ENCODE data around the gene NANOGP8. TPM values are rescaled to one million over a fixed set of nuclear protein-coding genes. Genes with fewer than 3 reads are reported as not detected.

Gene NANOGP8
- total RNA-seq, 1 donor from 2014 or later, result not detected

- no peaks in the 10 kb centered on the region for H3K4me1 ChIP-seq
- no peak for TF ChIP-seq CTCF (IDR thresholded peaks at IDR 0.05; ENCODE audit: borderline replicate concordance)
- H3K27ac ChIP-seq (replicated peaks), result no peak overlapping the region
- intact Hi-C loops (cut with micrococcal nuclease), result no loop called here
- H3K36me3 ChIP-seq, result no peaks in the 10 kb centered on the region
- no peaks in the 10 kb centered on the region for H3K9me3 ChIP-seq (replicated peaks)
- no peak for DNase-seq
- H3K4me3 ChIP-seq, result no peak overlapping the region
- no peaks in the 10 kb centered on the region for H3K27me3 ChIP-seq (ENCODE audit: low read depth)
Measured at GRCh38 chr15:35107122-35107521, 22.0 kb upstream of the NANOGP8 start.

GRCh38 chr15:35104526-35105147 lies 19.5 kb upstream of the NANOGP8 start:
- Histone ChIP-seq H3K9me3 (replicated peaks) (no peaks in the 10 kb centered on the region), H3K27ac (replicated peaks) (no peak overlapping the region), H3K27me3 (ENCODE audit: low read depth) (no peaks in the 10 kb centered on the region), H3K4me3 (no peak overlapping the region), H3K36me3 (no peaks in the 10 kb centered on the region), H3K4me1 (no peaks in the 10 kb centered on the region)
- DNase-seq, result no peak
- intact Hi-C loops (cut with micrococcal nuclease), result no loop called here
- TF ChIP-seq CTCF (IDR thresholded peaks at IDR 0.05; ENCODE audit: borderline replicate concordance), result no peak

GRCh38 chr15:35102186-35102585 lies 17.1 kb upstream of the NANOGP8 start:
- DNase-seq, result no peak
- Histone ChIP-seq H3K9me3 (replicated peaks) (no peaks in the 10 kb centered on the region), H3K27ac (replicated peaks) (no peak overlapping the region), H3K36me3 (no peaks in the 10 kb centered on the region), H3K4me3 (no peak overlapping the region), H3K4me1 (no peaks in the 10 kb centered on the region), H3K27me3 (ENCODE audit: low read depth) (no peaks in the 10 kb centered on the region)
- intact Hi-C loops (cut with micrococcal nuclease), result no loop called here
- no peak for TF ChIP-seq CTCF (IDR thresholded peaks at IDR 0.05; ENCODE audit: borderline replicate concordance)

- no peak for TF ChIP-seq CTCF (IDR thresholded peaks at IDR 0.05; ENCODE audit: borderline replicate concordance)
- H3K36me3 ChIP-seq, result no peaks in the 10 kb centered on the region
- intact Hi-C loops (cut with micrococcal nuclease), result no loop called here
Measured at GRCh38 chr15:35101335-35101734, 16.2 kb upstream of the NANOGP8 start.

GRCh38 chr15:35098737-35099136 lies 13.6 kb upstream of the NANOGP8 start:
- Histone ChIP-seq H3K27ac (replicated peaks) (no peak overlapping the region), H3K9me3 (replicated peaks) (no peaks in the 10 kb centered on the region), H3K36me3 (no peaks in the 10 kb centered on the region), H3K4me1 (no peaks in the 10 kb centered on the region), H3K4me3 (no peak overlapping the region), H3K27me3 (ENCODE audit: low read depth) (no peaks in the 10 kb centered on the region)
- intact Hi-C loops (cut with micrococcal nuclease), result no loop called here
- no peak for DNase-seq
- no peak for TF ChIP-seq CTCF (IDR thresholded peaks at IDR 0.05; ENCODE audit: borderline replicate concordance)

More at GRCh38 chr15:35101335-35101734, 16.2 kb upstream of the NANOGP8 start:
- no peaks in the 10 kb centered on the region for H3K9me3 ChIP-seq (replicated peaks)
- no peaks in the 10 kb centered on the region for H3K4me1 ChIP-seq
- no peak for DNase-seq
- H3K4me3 ChIP-seq, result no peak overlapping the region
- H3K27ac ChIP-seq (replicated peaks), result no peak overlapping the region
- H3K27me3 ChIP-seq (ENCODE audit: low read depth), result no peaks in the 10 kb centered on the region

Measured in left ventricle myocardium inferior (tissue), 1 donor.